ENCODE results near the gene CHKB. TPM values are rescaled to one million over a fixed set of nuclear protein-coding genes. Genes with fewer than 3 reads are reported as not detected.

CHKB gene
- total RNA-seq, 2 experiments from 2014 or later: 85.8 to 100 TPM

DNA sequence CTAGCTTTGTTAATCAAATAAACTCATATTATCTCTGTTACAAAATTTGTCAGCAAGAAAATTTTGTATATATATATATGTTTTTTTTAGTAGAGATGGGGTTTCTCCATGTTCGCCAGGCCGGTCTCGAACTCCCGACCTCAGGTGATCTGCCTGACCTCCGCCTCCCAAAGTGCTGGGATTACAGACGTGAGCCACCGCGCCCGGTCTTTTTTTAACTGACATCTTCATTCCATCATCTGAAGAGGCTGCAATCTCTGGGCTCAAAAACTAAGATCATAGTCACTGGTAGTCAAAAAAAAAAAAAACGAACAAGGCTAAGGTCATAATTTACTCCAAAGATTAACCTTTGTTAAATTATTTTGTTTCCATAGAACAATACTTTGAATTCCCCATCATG lies 42.3 kb downstream of the CHKB start:
- H3K4me3 ChIP-seq (ENCODE audit: low read depth, low read length, poor library complexity, severe bottlenecking): no peak overlapping the region
- H4K20me1 ChIP-seq (ENCODE audit: insufficient read depth, low read length): no peaks in the 10 kb centered on the region
- TF ChIP-seq, protein P1, sequence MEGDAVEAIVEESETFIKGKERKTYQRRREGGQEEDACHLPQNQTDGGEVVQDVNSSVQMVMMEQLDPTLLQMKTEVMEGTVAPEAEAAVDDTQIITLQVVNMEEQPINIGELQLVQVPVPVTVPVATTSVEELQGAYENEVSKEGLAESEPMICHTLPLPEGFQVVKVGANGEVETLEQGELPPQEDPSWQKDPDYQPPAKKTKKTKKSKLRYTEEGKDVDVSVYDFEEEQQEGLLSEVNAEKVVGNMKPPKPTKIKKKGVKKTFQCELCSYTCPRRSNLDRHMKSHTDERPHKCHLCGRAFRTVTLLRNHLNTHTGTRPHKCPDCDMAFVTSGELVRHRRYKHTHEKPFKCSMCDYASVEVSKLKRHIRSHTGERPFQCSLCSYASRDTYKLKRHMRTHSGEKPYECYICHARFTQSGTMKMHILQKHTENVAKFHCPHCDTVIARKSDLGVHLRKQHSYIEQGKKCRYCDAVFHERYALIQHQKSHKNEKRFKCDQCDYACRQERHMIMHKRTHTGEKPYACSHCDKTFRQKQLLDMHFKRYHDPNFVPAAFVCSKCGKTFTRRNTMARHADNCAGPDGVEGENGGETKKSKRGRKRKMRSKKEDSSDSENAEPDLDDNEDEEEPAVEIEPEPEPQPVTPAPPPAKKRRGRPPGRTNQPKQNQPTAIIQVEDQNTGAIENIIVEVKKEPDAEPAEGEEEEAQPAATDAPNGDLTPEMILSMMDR (conservative IDR thresholded peaks at IDR 0.05; ENCODE audit: low read length): no peak
- no peak for TF ChIP-seq EZH2phosphoT487 (IDR thresholded peaks at IDR 0.05; ENCODE audit: borderline replicate concordance, low read depth, low read length)
- H3K9me2 ChIP-seq (ENCODE audit: insufficient read depth, low read length): no peaks in the 10 kb centered on the region
- peak overlapping the region; percentile 75 for H3K4me2 ChIP-seq (ENCODE audit: low read length)
- POLR2A ChIA-PET: interaction anchor here (0.7 to 2.1 kb wide), 8 partner anchors 8 to 80 kb away, joined by 3 to 12 read pairs (median 5); partner anchors contain the start of genes LMF2, NCAPH2 and SCO2
- no peaks in the 10 kb centered on the region for H3K36me3 ChIP-seq (ENCODE audit: insufficient read depth, low read length)
- CTCF ChIA-PET (ENCODE audit: unreplicated experiment): interaction anchor here (0.9 to 1.1 kb wide), 2 partner anchors 11 to 23 kb away, joined by 3 read pairs; partner anchors contain the start of gene TYMP
- no TSS peak for BruUV-seq (replicated peaks)
- intact Hi-C loops (cut with micrococcal nuclease; ENCODE audit: unreplicated experiment): no loop called here
- DNase-seq (ENCODE audit: low spot score): no peak
- H3K79me2 ChIP-seq (ENCODE audit: insufficient read depth, low read depth, low read length): no peaks in the 10 kb centered on the region
- H3K27ac ChIP-seq (ENCODE audit: low read depth, low read length, poor library complexity, severe bottlenecking): peak overlapping the region; percentile 91
- H3K9me3 ChIP-seq (ENCODE audit: low read length): no peaks in the 10 kb centered on the region
- peak overlapping the region; percentile 64; the same call in 1 of the 2 replicates for H2AFZ ChIP-seq (ENCODE audit: low read length)
- H3K4me1 ChIP-seq (ENCODE audit: insufficient read depth, low read length, poor library complexity, severe bottlenecking): peaks cover 68% of the 10 kb centered on the region

DNA sequence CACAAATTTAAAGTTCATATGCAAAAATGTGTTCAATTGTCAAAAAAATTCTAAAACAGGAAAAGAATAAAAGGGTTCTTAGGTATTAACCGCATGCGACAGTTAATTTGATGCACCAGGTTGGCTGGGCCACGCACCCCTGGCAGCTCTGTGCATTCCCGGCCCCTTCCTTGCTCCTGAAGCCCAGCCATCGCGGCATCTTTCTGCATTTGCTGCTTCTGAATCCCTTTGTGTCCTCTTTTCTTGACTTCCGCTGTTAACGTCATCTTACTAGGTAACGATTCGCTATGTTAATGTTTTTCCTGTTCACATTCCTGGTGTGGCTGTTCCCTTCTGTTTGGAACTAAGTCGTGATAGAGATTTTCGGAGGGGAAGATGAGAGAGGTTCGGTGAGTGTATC lies 44.9 kb downstream of the CHKB start:
- TF ChIP-seq EZH2phosphoT487 (IDR thresholded peaks at IDR 0.05; ENCODE audit: borderline replicate concordance, low read depth, low read length): no peak
- TF ChIP-seq, protein P1 (conservative IDR thresholded peaks at IDR 0.05; ENCODE audit: low read length): no peak
- Histone ChIP-seq H4K20me1 (ENCODE audit: insufficient read depth, low read length) (no peaks in the 10 kb centered on the region), H3K36me3 (ENCODE audit: insufficient read depth, low read length) (no peaks in the 10 kb centered on the region), H2AFZ (ENCODE audit: low read length) (no peak overlapping the region), H3K27ac (ENCODE audit: low read depth, low read length, poor library complexity, severe bottlenecking) (no peak overlapping the region), H3K4me1 (ENCODE audit: insufficient read depth, low read length, poor library complexity, severe bottlenecking) (peaks cover 78% of the 10 kb centered on the region), H3K9me2 (ENCODE audit: insufficient read depth, low read length) (no peaks in the 10 kb centered on the region), H3K4me3 (ENCODE audit: low read depth, low read length, poor library complexity, severe bottlenecking) (no peak overlapping the region), H3K4me2 (ENCODE audit: low read length) (no peak overlapping the region), H3K79me2 (ENCODE audit: insufficient read depth, low read depth, low read length) (no peaks in the 10 kb centered on the region), H3K9me3 (ENCODE audit: low read length) (no peaks in the 10 kb centered on the region)
- no peak for DNase-seq (ENCODE audit: low spot score)
- ChIA-PET CTCF (ENCODE audit: unreplicated experiment) (no interaction called here), POLR2A (interaction anchor here (1.9 kb wide), 1 partner anchor 12 kb away, joined by 6 read pairs; the partner anchor contains the start of gene SCO2)
- intact Hi-C loops (cut with micrococcal nuclease; ENCODE audit: unreplicated experiment): no loop called here
- BruUV-seq (replicated peaks): no TSS peak

DNA sequence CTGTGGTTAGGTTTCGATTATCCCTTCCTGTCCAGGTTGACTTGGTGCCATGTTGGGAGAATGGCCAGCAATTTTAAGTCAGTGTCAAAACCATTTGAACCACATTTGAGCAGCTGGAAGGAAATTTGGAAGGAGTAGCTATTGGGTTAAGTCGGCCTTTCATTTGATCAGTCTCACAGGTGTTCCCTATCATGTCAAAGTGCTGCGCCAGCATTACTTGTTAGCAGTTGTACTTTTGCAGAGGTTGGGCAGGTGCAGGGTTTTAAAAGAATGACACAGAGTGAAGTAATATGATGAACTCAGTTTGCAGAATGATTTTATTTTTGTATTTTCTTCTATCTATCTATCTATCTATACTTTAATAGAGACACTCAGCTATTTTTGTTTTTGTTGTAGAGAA lies 46.4 kb downstream of the CHKB start:
- Histone ChIP-seq H4K20me1 (ENCODE audit: insufficient read depth, low read length) (no peaks in the 10 kb centered on the region), H3K4me3 (ENCODE audit: low read depth, low read length, poor library complexity, severe bottlenecking) (no peak overlapping the region), H3K79me2 (ENCODE audit: insufficient read depth, low read depth, low read length) (no peaks in the 10 kb centered on the region), H3K36me3 (ENCODE audit: insufficient read depth, low read length) (no peaks in the 10 kb centered on the region), H3K4me1 (ENCODE audit: insufficient read depth, low read length, poor library complexity, severe bottlenecking) (peaks cover 87% of the 10 kb centered on the region), H3K9me3 (ENCODE audit: low read length) (no peaks in the 10 kb centered on the region), H3K27ac (ENCODE audit: low read depth, low read length, poor library complexity, severe bottlenecking) (peak overlapping the region; percentile 85), H2AFZ (ENCODE audit: low read length) (no peak overlapping the region), H3K9me2 (ENCODE audit: insufficient read depth, low read length) (no peaks in the 10 kb centered on the region), H3K4me2 (ENCODE audit: low read length) (peak overlapping the region; percentile 4; the same call in 1 of the 2 replicates)
- peak; percentile 36 for DNase-seq (ENCODE audit: low spot score)
- ChIA-PET POLR2A (interaction anchor here (0.6 to 1.9 kb wide), 4 partner anchors 11 to 167 kb away, joined by 3 to 6 read pairs (median 3); partner anchors contain the start of gene SCO2), CTCF (ENCODE audit: unreplicated experiment) (no interaction called here)
- intact Hi-C loops (cut with micrococcal nuclease; ENCODE audit: unreplicated experiment): no loop called here
- no TSS peak for BruUV-seq (replicated peaks)
- TF ChIP-seq, protein P1 (conservative IDR thresholded peaks at IDR 0.05; ENCODE audit: low read length): no peak
- TF ChIP-seq EZH2phosphoT487 (IDR thresholded peaks at IDR 0.05; ENCODE audit: borderline replicate concordance, low read depth, low read length): no peak

Data from OCI-LY7 (cell line).